ENCODE data around the gene CD96. TPM values are rescaled to one million over a fixed set of nuclear protein-coding genes. Genes with fewer than 3 reads are reported as not detected.

Gene CD96
- polyA plus RNA-seq, 1 donor: 2.0 TPM

DNA sequence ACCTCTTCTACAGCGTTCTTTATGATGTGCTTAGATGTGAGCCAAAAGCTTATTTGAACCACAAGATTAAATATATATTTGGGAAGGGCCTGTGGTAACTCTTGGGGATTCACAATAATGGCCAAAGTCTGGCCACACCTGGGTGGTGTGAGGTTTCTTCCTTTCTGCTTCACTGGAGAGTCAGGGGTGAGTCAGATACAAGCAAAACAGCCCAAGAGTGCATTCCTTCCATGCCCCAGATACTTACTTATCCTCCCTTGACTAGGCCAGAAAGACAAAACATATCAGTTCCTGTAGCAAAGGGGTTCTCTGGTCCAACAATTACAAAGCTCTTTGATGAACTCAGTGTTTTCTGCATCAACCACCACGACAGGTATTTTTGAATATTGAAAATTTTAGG, 52.2 kb downstream of the CD96 start:
- DNase-seq: no peak

- no peak for DNase-seq
These were observed 52.8 kb downstream of the CD96 start for GRCh38 chr3:111594781-111595180.

DNA sequence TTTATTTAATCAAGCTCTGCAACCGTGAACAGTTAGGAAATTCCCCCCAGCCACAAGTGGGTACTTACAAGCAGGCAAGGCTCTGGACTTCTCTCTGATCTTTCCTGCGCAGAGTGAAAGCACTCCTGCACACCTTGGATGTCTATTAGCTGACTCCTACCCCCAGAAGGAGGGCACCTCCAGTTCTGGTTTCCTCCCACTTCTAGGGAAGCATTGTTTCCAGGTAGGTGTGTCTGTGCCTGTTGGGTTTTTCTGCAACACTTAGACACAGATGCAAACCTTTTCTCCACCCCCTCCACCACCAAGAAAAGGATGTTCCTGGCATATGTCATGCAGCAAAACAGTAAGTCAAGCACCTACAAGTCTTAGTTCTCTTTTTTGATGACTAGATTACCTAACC, 53.2 kb downstream of the CD96 start, which contains the start of gene ZBED2:
TSS of gene ZBED2 (minus strand) at position 115 of the 400 bp plus-strand sequence. CDS start 1,145 bp downstream, outside the sequence.
- DNase-seq: no peak

GRCh38 chr3:111596328-111596727, 54.3 kb downstream of the CD96 start:
- DNase-seq: no peak

- DNase-seq: no peak
These were observed 56.1 kb downstream of the CD96 start for GRCh38 chr3:111598139-111598538.

GRCh38 chr3:111598552-111598951, 56.6 kb downstream of the CD96 start:
- DNase-seq: no peak

DNA sequence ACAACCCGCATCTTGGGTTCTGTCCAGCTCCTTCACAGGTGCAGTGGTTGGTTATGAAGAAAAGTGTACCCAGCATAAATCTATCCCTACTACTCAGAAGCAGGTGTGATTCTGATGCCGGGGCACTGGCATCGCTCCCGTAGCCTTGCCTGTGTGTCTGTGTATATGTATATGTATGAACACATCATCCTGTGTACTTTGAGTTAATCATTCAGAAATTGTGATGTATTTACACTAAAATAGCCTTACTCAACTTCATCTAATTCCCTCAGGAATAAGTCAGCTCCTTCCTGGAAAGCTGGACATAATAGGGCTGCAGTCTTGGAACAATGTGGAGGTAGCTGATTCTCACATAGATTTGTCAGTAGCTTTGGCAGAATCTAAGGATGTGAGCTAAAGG, 59.8 kb downstream of the CD96 start:
- no peak for DNase-seq

GRCh38 chr3:111603679-111604078, 61.7 kb downstream of the CD96 start:
- DNase-seq: no peak

DNA sequence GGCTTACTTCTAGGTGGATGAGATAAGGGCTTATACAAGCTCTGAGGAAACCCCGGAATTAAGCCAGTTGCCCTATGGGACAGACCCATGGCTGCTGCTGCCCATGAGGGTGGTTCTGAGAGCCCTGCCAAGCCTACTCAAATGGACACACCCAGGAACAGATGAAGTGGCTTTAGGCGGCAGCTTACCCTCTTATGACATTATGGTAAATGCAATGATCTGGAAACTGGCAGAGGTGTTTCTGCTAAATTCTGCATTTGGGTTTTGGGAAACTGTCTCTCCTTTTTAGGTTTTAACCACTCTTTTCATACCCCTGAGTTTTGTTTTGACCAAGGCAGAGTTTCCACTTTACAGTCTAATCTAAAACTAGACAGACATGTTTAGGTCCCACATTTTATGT, 62.1 kb downstream of the CD96 start:
- DNase-seq: no peak

- no peak for DNase-seq
These were observed 63.0 kb downstream of the CD96 start for GRCh38 chr3:111605018-111605417.

GRCh38 chr3:111605493-111605892, 63.5 kb downstream of the CD96 start:
- DNase-seq: no peak

- DNase-seq: no peak
These were observed 65.4 kb downstream of the CD96 start for GRCh38 chr3:111607240-111607920.

- no peak for DNase-seq
These were observed 66.4 kb downstream of the CD96 start for GRCh38 chr3:111608383-111608782.

DNA sequence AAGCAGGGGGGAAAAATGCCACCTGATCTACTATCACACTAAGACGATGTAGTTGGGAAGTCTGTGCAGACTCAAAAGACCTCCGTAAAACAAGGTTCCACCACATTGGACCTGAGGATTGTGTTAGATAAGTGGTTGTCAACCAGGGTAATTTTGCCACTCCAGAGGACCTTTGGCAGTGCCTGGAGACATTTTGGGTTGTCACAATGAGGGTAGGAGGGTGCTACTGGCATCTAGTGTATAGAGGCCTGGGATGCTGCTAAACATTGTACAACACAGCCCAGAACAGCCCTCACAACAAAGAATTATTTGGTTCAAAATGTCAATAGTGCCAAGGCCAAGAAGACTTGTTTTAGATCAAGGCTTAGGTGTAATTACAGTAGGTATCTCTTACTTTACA, 67.7 kb downstream of the CD96 start:
- DNase-seq: no peak

GRCh38 chr3:111610189-111610588, 68.2 kb downstream of the CD96 start:
- no peak for DNase-seq

GRCh38 chr3:111610612-111611054, 68.6 kb downstream of the CD96 start:
- DNase-seq: no peak

- no peak for DNase-seq
These were observed 71.3 kb downstream of the CD96 start for GRCh38 chr3:111613294-111613693.

GRCh38 chr3:111615880-111616279, 73.9 kb downstream of the CD96 start:
- DNase-seq: no peak

- DNase-seq: no peak
These were observed 74.6 kb downstream of the CD96 start for GRCh38 chr3:111616417-111617105.

DNA sequence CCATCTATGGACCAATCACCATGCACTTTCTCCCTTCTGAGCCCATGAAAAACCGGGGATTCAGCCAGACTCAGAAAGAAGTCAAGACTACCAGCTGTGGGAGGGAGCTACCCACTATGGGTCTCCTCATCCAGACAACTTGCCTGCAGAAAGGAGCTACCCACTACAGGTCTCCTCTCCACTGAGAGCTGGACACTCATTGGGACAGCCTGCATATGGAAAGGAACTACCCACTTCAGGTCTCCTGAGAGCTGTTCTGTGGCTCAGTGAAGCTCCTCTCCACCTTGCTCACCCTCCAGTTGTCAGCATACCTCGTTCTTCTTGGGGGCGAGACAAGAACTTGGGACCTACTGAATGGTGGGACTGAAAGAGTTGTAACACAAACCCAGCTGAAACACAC, 75.4 kb downstream of the CD96 start:
- no peak for DNase-seq

GRCh38 chr3:111617912-111618601, 76.1 kb downstream of the CD96 start:
- no peak for DNase-seq

DNA sequence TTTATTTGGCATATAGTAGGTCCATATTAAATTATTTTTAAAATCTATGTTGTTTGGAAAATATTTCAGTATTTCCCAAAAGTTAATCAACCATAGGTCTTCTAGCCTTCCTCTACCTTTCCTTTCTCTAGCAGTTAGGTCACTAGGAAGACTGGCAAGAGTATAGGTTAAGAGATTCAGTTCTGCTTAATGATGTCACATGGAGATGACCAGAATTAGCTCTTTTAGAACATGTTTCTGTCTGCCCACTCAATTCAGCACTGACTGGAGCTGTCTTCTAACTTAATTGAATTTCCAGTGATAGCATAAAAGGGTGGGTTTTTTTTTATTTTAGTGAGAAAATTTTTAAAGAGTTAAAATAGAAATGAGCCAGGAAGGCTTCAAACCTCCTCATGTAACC, 76.9 kb downstream of the CD96 start:
- DNase-seq: no peak

DNA sequence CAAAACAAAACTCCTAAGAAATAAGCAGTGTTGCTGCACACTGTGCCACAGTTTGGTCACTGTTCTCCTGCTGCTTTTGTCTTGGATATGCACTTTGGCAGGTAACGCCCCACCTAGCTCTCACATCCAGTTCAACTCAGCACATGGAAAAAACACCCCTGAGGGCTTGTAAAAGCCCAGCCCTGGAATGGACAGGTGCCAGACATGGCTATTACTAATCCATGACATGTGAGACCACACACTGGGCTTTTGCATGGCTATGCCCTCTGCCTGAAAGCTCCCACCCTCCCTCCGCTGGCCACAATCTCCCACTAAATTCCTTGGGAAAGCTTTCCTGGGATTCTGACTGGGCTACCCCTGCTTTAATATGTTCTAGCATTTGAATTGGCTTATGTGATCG, 77.8 kb downstream of the CD96 start:
- no peak for DNase-seq

All from left kidney (tissue), 2 donors.